Tongue (tissue), 2 donors: Measurements from ENCODE around the gene RBM33. TPM values are rescaled to one million over a fixed set of nuclear protein-coding genes. Genes with fewer than 3 reads are reported as not detected.

ENCODE experiments used
- DNase-seq: peaks from one replicate; pipeline ENCODE4 v3.0.0-alpha.2; 2015
- total RNA-seq: library from RNA; depleted of rRNA; stranded (reverse); fragments of >200 nt; gene quantifications from one replicate; pipeline ENCODE4 v1.2.3, GENCODE V29; 2014

RBM33 gene
- total RNA-seq, 1 donor from 2014 or later, result 50.0 TPM

DNA sequence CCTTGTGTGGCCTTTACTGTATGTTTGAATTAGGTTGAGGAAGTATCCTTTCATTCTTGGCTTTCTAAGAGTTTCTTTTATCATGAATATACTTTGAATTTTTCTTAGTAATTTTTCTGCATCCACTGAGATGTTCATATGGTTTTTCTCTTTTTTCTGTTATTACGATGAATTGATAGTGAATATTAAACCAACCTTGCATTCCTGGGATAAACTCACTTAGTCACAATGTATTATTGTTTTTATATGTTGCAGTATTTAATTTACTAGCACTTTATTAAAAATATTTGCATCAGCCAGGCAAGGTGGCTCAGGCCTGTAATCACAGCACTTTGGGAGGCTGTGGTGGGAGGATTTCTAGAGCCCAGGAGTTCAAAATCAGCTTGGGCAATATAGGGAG is 15.3 kb upstream of the RBM33 start:
- no peak for DNase-seq

DNA sequence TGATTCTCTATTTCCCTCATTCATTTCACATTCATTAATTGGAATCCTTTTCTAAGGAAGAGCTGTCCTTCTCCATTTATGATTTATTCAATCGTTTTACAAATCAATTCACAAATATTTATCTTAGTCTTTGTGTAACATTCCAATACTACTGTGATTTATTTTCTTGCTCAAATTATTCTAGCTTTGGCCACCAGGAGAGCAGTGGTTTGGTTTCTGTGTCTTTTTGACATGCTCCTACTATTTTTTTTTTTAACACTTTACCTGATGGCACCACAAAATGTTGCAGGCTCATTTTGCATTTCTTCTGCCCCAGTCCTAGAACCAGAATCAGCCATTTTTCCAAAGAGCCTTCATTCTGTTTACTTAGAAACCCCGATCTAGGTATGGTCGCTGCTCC is 13.3 kb upstream of the RBM33 start:
- DNase-seq, result no peak

DNA sequence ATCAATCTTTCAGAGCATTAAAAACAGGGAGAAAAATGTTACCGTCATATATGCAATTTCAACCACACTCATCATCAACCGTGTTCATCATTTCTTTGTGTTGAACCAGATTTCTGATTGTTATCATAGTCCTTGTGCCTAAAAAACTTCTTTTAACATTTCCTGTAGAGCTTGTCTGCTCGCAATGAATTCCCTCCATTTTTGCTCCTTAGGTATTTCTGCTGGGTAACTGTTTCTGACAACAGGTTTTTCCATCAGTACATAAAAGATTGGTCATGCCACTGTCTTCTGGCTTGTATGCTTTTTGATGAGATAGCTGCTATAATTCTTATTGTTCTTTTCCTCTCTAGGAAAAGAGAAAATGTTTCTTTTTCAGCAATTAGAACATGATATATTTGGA is 8.6 kb upstream of the RBM33 start:
- no peak for DNase-seq

DNA sequence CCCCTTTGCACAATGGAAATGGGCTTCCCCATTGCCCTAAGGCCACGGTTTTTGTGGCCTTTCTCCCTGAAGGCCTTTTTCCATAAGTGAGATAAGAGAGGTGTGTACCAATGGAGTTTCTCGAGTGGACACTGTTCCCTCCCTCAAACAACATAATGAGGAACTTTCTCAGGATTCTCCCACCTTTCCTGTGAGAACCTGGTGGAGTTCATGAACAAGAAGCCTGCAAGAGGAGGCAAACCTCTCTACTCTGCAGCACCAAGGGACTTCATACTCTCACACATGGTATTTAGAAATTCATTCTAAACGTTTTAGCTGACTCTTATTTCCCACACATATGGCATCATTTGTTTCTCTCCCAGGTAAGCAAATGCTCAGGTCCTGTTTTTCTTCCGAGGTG is 7.3 kb upstream of the RBM33 start:
- DNase-seq, result no peak

DNA sequence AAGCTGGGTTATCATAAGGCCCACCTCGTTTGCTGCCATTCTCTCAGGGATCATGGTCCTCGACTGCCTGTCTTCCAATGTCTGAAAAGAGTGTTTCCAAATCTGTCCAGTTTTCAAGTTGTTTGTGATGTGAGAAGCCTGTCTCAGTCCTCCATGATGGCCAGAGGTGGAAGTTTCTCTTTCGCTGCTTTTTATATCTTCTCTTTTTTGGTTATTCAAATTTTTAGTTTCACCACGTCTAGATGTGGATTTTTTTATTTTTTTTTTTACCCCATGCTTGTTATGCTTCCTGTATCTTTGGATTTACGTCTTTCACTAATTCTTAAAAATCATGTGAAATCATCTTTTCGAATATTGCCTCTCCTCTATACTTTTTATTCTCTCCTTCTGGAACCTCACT is 6.1 kb upstream of the RBM33 start:
- no peak for DNase-seq

DNA sequence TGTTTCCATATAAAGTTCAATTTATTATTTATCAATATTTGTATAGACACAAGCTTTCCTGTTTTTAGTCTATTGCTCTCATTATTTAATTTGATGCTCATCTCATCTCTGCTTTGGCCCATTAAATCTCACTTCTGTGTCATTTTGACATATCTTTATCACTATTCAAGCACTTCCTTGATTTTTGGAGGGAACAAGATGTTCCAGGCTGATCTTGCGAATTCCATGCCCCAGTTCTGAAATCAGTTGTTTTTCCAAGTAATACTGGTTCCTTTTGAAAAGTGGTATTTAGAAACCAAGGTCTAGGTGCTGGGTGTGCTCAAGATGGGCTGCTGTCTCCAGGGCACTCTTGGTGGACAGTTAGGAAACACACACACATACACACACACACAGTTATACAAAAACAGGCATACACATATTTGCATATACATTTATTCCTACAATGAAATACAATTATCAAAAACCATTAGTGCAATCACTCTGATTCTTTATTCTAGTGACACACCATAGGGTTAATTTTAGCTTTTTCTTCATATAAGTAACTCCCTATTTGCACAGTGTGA is 4.4 kb upstream of the RBM33 start:
- DNase-seq, result no peak

DNA sequence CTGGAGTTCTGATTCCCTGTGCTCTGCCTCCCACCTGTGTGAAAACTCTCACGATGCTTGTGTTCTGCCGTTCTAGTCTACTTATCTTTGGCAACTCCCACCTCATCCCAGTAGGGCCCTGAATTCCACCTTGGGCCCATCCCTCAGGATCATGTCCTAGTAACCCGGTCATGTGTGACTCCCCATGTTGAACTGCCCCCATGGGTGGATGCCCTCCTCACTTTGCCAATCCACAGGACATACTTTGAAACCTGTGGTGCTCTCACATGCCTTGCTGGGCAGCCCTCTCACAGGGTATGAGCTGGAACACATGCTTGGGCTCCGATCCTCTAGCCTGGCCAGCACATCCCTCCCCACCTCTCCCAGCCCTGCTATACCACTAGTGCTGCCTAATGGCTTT is 3.8 kb upstream of the RBM33 start:
- no peak for DNase-seq

DNA sequence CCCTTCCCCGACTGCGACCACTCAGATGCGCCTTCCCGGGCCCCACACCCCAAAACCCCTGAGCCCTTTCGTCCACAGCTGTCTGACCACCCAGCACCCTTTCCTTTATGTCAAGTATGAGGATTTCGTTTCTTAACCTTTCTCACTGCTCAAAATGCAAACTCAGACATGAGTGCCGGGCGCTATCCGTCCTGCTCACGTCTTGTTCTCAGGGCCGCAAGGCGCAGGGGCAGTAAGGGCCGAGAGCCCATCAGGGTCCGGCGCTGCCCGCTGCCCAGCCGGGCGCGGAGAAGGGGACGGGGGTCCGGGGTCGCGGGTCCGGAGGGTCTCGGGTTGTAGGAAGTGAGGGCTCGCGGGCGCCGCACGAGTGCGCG is 670 bp upstream of the RBM33 start:
- no peak for DNase-seq

DNA sequence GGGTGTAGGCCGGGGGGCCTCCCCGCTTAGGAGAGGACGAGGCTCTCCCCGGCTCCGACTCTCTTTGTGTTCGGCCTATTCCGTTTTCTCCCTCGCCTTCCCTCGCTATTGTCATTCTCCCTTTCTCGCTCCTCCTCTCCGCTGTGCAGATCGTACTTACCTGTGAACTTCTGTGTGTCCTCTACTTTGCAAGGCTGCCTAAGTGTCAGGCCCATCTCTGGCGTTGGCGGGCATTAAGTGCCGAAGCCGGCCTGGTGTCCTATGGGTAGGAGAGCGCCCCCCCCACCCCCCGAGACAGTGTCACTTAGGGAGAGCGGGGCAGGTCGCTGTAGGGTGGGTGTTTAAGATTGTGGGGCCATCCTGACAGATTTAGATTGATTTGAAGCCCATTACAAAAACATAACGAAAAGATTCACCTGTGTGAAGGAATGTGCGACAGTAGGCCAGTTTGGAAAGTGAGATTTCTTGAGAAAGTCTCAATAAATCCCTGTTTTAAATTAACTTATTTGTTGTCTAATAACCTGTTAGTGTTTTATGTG is 579 bp downstream of the RBM33 start:
- peak; percentile 60 for DNase-seq

DNA sequence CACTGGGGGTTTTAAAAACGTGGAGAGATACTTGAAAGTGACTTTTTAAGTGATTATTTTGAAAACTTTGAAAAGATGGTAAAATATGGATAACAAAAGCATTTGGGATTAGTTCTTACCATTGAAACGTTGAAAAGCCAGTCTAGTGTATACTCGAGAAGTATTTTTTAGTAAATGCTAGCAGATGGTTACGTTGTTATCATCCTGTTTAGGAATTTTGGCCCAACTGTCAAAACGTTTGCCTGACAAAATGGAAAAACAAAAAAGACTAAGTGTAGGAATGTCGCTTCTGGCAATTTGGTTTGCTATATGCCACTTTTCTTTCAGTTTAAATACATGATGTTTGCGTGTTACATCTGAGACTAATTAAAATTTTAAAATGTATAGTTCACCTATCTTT is 1.2 kb downstream of the RBM33 start:
- DNase-seq, result peak; percentile 12

DNA sequence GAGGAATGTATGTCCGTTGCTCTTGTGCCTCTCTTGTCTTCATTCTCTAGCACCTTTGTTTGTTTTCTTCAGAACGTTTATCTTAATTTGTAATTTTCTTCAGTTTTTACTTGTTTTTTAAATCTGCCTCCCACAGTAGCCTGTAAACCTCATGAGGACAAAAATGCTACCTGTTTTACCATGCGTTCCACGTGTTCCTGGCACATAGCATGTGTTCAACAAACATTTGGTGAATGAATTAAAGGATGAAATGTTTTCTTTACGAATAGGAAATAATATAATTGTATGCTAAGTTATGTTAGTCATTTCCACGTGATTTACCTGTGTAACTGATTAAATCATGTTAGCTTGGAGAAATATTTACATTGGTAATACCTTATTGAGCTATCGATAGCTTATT is 2.2 kb downstream of the RBM33 start:
- DNase-seq, result no peak

DNA sequence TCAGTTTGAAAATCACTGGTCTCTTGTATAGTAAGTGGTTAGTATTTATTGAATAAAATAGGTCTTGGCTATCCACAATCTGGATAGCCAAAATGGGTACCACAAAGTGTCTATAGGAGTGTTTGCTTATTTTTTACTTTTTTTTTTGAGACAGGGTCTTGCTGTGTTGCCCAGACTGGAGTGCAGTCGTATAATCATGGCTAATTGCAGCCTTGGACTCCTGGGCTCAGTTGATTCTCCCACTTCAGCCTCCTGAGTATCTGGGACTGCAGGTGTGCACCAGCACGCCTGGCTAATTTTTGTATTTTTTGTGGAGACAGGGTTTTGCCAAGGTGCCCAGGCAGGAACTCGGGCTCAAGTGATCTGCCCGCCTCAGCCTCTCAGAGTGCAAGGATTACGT is 2.8 kb downstream of the RBM33 start:
- DNase-seq, result no peak

DNA sequence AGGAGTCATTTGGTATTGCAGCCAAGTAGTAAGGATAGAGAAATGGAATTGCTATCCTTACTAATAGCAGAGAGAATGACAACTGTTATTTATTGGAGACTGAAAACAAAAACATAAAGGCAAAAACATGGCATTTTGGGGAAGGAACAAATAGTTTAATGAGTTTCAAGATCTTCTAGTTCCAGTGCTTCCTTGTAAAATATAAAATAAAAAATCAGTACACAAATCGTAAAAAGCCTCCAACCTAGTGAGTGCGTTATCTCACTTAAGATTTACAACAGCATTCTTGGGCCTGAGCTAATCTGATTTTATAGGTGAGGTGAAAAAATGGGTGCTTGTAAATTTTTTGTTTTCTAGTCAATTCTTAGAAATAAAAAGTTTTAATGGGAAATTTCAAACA is 3.3 kb downstream of the RBM33 start:
- DNase-seq, result no peak

DNA sequence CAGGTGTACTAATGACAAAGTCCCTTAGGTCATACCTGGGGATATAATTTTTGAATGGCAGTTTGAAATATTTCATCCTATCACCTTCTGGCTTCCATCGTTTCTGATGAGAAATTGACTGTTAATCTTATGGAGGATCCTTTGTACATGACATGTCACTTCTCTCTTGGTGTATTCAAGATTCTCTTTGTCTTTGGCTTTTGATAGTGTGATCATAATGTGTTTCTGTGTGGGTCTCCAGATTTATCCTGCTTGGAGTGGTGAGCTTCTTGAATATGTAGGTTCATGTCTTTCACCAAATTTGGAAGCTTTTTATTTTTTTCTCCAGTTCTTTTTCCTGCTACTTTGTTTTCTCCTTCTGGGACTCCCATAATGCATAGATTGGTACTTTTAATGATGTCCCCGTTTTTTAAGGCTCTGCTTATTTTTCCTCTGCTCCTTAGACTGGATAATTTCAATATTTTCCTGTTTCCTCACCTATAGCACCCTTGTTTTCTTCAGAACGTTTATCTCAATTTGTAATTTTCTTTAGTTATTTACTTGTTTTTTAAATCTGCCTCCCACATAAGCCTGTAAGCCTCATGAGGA is 4.4 kb downstream of the RBM33 start:
- no peak for DNase-seq

DNA sequence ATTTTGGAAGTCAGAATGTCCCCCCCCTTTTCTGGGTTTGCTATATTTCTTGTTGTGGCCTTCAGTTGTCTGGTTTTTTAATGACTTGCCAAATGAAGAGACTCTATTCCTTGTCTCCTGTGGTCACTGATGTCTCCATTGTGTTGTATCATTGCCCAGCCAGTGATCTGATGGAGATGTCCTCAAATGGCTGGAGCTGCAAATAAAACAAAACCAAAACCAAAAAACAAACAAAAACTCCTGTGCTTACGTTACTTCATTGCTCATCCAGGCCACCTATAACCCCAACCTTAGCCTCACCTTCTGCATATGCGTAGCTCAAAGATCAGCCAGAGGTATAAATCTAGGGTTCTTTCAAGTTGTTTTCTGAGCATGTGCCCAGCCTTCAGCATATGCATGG is 5.1 kb downstream of the RBM33 start:
- no peak for DNase-seq

DNA sequence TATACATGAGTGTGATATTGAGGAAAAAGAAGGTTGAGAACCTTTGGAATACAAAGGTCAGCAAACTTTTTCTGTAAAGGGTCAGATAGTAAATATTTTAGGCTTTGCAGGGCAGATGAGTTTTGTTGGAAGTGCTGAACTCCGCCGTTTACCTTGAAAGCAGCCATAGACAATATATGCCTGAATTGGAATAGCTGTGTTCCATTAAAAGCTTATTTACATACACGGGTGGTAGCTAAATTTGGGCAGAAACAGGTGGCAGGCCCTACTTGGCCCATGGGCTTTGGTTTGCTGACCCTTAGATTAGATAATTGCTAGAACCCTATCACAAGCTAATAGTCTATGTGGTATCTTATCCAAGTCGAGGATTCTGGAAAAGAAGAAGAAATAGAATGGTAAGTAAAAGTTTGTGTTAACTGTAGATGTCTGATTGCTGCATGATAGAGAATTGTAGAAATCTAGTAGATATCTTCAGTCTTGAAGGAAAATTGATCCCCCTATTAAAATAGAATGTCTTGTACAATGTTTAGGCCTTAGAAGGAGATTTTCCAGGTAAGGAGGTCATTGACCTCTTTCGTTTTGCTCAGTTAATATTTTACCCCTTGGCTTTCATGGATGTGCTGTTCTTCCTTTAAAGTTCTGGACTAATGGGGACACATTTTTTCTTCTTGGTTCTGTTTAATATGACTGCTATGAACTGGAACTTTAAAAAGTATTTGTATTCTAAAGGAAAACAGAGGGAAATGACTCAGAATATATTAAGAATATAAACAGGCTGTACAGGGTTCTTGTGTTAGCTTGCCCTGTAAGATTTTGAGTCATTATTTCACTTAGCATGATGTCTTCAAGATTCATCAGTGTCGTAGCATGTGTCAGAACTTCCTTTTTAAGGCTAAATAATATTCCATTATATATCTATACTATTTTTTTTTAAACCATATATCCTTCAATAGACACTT is 8.0 kb downstream of the RBM33 start:
- DNase-seq, result no peak

DNA sequence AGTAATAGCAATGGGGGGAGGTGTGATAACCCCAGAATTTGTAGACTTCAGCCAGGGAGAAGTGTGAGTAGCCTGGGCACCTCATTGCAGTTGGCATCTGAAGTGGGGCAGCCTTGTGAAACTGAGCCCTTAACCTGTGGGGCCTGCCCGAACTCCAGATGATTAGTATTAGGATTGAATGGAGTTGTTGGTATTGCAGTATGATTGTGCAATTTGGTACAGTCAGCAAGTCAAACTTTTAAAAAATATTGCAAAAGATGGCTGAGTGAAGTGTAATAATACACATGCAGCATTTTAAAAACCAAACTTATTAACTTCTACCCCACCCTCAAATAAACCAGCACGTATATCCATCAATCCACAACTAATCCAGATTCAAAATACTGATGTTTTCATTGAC is 9.3 kb downstream of the RBM33 start:
- no peak for DNase-seq

DNA sequence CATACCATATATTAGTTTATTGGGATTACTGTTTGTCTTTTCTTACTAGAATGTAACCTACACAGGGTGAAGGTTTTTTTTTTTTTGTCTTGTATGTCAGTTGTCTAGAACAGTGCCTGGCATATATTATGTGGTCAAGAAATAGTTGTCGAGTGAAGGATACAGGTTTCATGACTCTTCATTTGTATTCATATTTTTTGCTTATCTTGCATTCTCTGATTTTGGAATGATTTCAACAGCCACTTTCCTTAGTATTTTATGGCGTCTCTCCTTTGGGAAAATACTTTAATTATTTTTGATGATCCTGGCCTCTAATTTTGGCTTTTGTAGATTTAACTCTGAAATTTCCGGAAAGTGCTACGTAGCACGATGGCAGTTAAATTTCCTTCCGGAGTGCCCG is 12.4 kb downstream of the RBM33 start:
- DNase-seq, result no peak

DNA sequence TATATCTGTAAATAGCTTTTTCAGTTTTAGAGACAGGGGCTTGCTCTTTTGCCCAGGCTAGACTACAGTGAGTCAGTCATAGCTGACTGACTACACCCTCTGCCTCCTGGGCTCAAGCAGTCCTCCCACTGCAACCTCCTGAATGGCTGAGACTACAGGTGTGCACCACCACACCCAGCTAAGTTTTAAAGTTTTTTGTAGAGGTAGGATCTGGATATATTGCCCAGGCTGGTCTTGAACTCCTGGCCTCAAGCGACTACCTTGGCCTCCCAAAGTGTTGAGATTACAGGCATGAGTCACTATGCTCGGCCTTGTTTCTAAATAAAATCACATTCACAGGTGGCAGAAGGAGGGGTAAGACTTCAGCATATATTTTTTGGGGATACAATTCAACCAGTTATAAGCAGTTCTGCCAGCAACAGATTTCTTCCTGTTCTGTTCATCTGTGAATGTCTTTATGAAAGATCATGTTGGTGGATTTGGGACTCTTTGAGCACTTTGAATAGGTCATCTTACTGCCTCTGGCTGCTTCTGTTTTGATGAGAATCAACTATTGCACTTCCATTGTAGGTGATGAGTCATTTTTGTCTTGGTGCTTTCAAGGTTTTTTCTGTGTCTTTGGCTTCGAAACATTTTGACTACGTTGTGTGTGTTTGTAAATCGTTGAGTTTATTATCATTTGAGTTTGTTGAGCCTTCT is 15.7 kb downstream of the RBM33 start:
- no peak for DNase-seq

DNA sequence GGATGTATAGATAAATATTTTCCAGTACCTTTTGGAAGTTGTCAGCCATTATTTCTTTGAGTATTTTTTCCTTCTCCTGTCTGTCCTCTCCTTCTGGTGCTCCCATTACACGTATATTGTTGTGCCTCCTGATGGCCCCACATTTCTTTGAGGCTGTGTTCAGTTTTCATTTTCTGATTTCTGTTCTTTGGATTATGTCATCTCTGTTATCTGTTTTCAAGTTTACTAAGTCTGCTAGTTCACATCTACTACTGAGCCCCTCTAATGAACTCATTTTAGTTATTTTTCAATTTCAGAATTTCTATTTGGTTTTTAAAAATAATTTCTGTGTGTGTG is 16.3 kb downstream of the RBM33 start:
- DNase-seq, result no peak

DNA sequence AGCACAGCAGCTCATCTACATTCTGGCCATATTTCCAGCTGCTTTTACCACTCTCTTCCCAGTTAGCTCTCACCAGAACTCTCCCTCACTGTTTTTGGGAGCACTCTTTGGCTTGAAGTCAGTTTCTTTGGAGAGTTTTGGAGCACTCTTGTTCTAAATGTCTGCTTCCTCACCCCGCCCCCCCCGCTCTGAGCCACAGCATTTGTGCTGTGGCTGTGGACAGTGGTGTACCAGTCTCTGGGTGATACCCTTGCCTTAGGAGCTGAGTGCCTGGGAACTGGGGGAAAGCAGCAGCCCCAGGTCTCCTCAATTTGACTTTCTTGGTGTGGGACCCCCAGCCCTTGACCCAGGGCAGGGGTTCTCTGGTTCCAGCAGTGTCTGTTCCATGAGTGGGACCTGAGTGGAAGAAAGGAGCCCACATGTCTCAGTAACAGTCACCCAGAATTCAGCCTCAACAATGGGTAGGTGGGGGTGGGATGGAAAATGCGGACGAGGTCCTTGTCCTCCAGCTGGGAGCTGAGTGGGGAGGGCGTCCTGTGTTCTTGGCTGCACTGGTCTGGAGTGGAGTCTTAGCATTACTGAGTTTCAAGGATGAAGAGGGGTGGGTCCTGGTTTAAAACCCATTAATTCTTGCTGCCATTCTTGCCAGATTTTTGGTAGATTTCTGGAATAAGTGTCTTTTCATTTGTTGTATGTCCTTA is 18.0 kb downstream of the RBM33 start:
- DNase-seq, result no peak

DNA sequence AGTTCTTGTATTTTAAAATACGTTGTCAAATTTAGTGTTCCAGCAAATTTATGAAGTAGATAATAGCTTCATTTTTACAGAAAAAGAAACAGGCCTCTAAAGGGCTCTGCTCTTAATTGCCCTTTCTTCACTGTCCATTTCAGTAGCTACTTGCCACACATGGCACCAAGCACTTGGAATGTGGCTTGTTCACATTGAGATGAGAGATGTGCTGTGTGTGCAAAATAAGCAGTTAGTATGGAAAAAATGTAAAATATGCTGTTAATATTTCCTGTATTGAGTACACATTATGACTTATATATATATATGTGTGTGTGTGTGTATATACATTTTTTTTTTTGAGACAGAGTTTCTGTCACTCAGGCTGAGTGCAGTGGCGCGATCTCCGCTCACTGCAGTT is 19.5 kb downstream of the RBM33 start:
- no peak for DNase-seq
